ENCODE measurements around the gene STRADB.
"Not testable (repeated sequence)": the region's sequence is repeated elsewhere in the genome, so short reads cannot be mapped to it uniquely, and the experiment has no call there.

STRADB gene

DNA sequence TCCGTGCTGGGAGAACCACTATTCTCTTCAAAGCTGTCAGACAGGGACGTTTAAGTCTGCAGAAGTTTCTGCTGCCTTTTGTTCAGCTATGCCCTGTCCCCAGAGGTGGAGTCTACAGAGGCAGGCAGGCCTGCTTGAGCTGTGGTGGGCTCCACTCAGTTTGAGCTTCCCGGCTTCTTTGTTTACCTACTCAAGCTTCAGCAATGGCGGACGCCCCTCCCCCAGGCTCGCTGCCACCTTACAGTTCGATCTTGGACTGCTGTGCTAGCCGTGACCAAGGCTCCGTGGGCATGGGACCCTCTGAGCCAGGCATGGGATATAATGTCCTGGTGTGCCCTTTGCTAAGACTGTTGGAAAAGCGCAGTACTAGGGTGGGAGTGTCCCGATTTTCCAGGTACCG lies 21.2 kb upstream of the STRADB start:
- DNase-seq (ENCODE audit: low read depth): not testable (repeated sequence)

DNA sequence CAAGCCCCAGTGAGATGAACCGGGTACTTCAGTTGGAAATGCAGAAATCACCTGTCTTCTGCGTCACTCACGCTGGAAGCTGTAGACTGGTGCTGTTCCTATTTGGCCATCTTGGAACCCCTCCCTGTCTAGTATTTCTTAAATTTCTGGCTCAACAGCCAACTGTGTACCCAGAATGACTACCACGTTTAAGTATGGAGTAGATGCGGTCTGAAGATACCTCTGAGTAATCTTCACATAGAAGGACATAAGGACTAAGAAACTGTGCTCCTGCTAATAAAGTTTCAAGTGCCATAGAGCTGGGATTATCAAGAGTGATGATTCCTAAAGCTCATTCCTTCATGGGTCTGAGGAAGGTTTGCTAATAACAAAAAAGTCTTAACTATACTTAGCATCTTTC lies 20.7 kb upstream of the STRADB start:
- no peak for DNase-seq (ENCODE audit: low read depth)

DNA sequence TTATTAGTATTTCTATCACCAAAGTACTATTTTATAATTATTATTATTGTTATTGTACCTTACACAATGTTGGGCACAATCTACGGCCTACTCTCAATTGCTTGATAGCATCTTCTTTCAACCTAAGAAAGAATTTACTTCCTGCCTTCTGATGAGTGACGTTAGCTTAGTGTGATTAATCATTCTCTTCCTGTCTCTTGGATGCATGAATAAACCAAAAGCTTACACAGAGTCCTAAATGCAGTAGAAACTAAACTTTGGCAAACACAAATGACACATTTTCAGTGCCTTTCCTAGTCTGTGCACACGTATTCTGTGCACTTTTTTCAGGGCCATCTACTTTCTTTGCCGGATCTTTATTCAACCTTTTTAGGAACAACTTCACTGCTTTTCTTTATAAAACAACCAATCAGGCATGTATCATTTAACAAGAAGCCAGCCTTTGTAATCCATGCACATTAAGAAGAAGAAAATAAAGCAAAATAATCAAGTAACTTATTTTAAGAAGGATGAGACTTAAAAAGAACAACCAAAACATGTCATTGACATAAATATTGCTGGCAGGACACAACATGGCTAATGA lies 19.4 kb upstream of the STRADB start:
- no peak for DNase-seq (ENCODE audit: low read depth)

DNA sequence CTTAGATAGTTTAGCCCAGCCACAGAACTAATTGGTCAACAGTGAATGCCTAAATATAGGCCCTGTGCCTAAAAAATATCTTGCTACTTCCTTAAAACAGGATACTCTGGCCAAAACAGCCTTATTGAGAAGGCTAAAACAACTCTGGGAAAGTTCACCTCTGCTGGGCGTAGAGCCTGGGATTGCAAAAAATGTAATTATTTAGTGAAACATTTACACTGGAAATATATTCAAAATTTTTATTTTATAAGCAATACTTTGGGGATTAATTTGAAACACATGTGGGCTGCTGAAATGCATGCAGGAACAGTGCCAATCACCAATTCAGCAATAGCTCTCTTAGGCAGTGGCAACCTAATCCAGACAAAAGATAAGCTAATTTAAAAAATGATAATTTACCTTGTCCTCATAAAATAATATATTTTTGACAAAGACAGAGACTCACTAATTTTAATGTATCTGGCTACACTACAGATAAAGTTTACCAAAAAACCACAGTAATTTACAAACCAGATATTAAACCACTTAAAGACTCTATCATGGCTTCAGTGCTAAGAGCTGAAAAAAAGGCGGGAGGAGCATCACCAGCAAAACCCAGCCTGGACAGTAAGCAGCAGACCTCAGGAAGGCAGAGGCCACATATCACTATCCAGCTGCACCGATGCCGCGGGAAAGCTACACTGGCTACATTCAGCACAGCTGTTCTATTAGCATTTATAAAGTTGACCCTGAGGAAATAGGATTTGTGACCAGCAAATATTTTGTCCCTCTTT lies 18.7 kb upstream of the STRADB start:
- no peak for DNase-seq (ENCODE audit: low read depth)

DNA sequence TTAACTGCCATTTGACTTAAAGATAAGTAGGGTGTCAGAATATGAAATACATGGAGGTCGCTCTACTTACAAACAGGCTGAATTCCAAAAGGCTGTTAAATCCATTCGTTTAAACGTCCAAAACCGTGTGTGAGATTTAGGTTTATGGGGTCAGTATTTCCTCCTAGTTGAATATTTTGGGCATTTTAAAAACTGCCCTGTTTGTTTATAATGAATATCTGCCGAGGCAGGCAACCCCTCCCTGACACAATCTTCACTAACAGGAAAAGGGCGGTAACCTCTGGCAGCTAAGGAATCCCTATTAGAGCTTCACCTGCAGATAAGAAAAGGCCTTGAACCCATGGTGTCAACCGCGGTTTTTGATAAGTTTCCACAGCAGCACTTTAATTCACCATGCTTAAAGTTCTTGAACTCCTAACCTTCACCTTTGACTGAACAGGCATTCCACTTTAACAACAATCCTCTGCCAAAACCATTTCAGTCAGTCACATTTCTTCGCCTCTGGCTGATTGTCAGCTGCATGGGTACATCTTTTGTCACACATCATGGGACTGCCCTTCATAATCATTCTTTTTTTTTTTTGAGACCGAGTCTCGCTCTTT lies 18.0 kb upstream of the STRADB start:
- no peak for DNase-seq (ENCODE audit: low read depth)

DNA sequence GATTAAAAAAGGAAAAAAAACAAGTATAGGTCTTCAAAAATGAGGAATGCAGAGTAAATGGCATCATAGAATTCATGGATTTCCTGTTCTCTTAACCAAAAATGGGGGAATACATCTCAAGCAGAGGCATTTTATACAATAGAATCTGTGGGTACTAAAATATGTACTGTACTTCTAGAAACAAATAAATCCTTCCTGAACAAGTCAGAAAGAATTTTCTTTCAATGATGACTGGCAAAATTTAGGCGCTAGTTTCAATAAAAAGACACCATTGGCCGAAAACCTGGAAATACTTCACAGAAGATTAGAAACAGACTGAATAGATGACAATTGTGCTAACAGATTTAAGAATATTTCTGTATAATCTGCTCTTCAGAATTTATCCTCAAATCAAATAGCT lies 15.4 kb upstream of the STRADB start:
- no peak for DNase-seq (ENCODE audit: low read depth)

DNA sequence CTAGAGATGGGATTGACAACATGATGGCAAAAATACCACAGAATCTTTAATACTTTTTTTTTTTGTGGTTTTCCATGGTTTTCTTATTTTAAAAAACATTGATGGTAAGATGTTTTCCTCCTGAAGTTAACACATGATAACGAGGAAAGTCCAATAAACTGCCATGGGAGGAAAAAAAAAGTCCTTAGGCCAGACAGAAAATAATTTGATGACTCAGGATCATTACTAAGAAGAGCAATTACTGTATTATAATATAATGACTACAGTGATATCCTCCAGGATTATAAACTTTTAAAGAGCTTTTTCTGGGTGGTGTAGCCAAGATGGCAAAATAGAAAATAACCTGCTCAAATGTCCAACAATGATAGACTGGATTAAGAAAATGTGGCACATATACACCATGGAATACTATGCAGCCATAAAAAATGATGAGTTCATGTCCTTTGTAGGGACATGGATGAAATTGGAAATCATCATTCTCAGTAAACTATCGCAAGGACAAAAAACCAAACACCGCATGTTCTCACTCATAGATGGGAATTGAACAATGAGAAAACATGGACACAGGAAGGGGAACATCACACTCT lies 12.1 kb upstream of the STRADB start:
- DNase-seq (ENCODE audit: low read depth): not testable (repeated sequence)

DNA sequence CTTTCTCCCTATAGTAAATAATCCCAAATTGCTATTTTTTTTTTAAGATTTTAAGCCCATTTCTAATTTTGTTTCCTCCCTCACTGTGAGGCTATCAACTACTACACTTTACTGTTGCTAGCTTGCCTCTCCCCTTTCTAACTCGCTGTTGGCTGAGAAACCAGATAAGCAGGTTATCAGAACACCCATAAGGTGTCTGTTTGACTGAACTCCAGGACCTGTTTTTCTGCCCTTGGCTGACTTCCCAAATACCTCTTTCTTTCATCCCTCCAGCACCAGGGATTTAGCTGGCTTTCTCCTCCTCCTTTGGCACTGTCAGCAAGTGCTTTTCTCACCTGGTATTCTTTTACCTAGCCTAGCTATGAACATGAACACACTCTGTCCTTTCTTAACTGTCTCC lies 11.4 kb upstream of the STRADB start:
- no peak for DNase-seq (ENCODE audit: low read depth)

DNA sequence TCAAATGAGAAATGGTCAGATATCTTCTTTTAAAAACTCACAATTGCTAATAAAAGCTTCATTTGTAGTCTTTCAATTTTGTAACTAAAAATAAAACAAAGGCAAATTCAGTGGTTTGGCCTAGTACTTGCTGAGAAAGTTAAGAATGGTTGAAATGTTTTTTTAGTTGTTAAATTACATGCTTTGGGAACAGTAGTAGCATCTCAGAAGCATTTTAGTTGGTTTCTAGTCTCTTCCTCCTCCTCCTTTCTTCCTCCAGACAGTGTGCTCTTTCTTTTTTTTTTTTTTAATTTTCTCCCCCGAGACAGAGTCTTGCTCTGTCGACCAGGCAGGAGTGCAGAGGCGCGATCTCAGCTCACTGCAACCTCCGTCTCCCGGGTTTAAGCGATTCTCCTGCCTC lies 10.1 kb upstream of the STRADB start:
- no peak for DNase-seq (ENCODE audit: low read depth)

DNA sequence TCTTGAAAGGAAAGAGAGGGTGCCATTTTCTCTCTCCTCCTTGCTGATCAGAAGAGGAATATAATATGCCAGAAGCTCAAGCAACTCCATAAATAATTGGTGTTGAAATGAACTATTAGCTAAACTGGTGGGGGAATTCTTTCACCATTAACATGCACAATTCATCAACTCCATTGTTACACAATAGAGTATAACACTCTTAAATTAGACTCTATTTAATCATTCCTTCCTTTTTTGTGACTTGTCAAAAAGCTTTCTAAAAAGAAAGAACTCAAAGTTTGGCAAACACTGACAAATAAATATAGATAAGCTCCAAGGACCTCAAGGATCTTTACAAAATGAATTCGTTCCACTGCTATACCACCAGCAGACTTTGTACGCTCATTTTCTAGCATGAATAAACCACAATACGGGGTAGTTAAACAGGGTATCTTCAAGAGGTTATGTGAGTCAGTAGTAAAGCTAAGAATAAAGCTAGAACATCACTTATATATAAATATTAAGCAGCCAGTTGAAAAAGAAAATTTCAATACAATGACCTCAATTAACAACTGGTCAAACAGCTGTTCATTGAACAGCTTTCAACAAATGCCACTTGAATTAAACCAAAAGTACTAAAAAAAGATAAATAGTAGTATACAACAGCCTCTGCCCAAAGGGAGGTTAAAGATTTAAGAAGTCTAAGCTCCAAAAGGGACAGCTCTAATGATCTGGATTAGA lies 6.6 kb upstream of the STRADB start:
- no peak for DNase-seq (ENCODE audit: low read depth)

DNA sequence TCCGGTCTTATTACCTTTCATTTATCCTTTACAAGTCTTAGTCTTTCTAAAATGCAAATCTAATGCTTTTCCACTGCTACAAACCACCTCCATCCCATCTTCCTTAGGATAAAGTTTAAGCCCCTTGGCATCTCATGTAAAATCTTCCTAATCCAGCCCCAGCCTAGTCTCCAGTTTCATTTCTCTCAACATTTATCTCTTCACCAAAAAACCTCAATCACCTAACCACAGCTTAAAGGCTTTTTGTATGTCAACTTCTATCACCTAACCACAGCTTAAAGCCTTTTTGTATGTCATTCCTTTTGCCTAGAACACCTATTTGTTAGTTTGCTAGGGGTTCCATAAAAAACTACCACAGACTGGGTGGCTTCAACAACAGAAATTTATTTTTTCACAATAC lies 4.5 kb upstream of the STRADB start:
- no peak for DNase-seq (ENCODE audit: low read depth)

DNA sequence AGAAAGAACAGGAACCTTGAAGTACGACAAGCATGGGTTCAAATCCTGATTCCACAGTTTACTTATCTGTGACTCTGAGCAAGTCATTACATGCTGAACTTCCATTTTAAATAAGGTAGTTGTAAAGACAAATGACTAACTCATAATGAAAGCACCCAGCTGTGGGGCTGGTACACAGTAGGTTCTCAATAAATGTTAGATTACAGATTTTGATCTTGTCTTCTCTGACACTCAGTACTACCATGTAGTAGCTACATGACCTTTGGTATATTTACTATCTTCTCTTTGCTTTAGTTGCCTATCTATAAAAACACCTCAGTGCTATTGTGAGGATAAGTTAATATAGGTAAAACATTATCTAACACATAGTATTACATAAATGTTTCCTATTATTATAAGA lies 3.5 kb upstream of the STRADB start:
- DNase-seq (ENCODE audit: low read depth): no peak

DNA sequence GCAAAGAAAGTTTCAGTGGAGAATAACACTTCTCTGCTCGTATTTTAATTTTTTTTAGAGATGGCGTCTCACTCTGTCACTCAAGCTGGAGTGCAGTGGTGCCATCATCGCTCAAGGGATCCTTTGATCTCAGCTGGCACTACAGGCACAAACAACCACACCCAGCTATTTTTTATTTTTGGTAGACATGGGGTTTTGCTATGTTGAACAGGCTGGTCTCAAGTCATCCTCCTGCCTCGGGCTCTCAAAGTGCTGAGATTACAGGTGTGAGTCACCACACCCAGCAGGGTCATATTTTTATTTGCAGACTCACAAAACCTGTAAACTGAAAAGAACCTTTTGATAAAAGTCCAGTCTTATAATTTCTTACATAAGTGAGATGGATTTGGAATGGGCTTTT lies 2.8 kb upstream of the STRADB start:
- peak; percentile 4 for DNase-seq (ENCODE audit: low read depth)

DNA sequence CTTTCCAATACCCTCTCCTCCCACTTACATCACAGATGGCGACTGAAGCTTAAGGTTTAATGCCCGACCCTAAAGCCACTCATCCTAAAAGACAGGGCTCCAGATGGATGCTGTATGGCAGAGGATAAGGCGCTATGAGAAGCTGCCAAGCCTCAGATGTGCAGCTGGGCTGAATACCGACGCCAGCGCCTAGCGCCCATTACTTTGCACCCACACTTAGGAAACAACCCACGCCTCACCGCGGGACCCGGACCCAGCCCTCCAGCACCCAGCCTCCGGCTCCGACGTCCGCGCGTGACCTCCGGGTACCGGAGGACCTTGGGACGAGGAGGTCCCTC lies 617 bp upstream of the STRADB start:
- DNase-seq (ENCODE audit: low read depth): no peak

DNA sequence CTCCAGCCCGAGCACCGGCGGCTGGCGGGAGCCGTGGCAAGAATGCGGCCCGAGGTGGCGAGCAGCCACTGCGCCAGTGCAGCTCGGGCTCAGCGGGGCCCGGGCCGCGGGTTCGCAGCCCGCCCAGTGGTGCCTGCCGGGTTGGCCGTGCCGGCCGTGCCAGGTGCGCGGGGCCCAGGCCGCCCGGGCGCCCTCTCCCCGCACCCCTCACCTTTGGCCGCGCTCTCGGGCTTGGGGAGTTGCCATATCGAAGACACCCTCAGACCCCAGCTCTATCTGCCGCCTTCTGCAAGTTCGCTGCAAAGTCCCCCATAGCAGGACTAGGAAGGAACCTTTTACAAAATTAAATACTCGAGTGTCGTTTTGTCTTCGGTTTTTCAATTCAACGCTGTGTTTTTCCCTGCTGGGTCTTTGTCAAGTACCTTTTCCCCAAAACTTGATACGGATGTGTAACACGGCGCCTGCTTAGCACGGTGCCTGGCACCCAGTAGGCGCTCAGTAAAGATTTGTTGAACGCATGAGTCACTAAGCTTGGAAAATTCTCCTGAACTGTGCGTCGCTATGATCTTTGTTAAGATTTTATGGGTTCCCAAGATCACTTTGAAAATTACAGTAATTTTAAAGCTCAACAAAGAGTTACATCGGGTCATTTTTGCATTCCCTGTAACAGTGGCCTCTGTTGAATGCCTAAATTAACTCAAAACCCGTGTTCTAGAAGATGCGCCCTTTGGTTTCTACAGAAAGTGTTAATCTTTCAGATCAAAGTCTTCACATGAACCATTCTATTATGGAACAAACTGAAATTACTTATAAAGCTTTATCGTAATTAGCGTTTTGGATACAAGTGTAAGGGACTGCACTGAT lies 750 bp downstream of the STRADB start:
- no peak for DNase-seq (ENCODE audit: low read depth)

DNA sequence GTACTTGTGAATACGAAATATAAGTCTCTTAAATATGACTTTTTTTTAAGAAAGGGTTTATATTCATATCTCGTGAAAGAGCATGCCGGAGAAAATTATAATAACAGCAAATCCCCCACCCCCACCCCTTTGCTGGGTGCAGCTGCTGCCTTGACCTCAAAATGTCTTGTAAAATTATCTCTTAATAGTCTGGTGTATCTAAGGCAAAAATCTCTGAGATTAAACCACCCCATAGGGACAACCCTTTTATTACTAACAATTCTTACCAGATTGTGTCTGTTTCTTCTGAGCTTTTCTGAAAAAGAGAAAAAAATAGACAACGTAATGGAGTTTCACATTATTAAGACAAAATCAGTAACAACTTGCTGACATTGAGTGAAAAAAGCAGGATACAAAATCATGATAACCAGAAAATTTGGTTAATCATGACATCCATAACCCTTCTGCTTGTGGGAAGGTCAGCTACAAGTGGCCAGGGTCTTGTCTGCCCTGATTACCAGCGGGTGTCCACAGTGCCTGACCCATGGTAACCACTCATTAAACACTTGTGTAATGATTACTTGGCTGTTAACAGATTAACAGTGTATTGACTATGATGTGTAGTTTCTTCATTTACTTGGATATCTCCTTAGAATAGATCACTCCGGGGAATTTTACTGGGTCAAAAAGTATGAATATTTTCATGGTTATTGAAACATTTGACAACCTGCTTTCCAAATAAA lies 1.5 kb downstream of the STRADB start:
- no peak for DNase-seq (ENCODE audit: low read depth)

DNA sequence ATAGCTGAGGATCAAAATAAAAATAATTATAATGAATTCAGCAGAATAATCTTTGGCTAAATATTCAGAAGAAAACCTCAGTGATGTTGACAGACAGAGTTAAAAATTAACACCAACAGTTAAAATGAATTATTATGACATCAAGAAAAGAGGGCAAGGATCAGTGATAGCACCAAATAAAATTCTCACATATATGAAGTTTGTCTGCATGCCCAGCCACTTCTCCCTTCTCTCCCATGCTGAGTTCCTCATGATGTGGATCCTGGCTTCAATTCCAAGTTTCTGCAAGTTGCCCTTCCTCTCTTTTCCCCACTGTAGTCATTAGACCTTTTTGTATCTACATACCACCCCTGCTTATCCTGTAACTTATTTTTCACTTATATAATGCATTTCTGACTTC lies 6.8 kb downstream of the STRADB start:
- DNase-seq (ENCODE audit: low read depth): no peak

DNA sequence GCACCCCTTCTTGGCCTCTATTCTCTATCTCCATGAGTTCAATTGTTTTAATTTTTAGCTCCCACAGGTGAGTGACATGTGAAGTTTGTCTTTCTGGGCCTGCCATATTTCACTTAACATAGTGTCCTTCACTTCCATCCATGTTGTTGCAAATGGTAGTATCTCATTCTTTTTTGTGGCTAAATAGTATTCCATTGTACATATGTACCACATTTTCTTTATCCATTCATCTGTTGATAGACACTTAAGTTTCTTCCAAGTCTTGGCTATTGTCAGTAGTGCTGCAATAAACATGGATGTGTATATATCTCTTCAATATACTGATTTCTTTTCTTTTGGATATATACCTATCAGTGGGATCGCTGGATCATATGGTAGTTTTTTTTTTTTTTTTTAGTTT lies 9.0 kb downstream of the STRADB start:
- DNase-seq (ENCODE audit: low read depth): no peak

DNA sequence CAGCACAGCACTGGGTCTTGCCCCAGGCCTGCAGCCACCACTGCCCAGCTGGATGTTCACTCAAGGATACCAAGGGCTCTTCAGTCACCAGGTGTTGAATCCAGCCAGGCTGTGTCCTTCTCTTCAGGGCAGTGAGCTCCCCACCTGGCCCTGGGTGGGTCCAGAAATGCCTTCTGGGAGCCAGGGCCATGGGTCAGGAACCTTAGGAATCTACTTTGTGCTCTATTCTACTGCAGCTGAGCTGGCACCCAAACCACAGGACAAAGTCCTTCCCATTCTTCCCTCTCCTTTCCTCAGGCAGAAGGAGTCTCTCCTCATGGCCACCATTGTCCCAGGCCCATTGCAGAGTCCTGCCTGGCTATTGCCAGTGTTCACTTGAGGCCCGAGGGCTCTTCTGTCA lies 13.0 kb downstream of the STRADB start:
- no peak for DNase-seq (ENCODE audit: low read depth)

DNA sequence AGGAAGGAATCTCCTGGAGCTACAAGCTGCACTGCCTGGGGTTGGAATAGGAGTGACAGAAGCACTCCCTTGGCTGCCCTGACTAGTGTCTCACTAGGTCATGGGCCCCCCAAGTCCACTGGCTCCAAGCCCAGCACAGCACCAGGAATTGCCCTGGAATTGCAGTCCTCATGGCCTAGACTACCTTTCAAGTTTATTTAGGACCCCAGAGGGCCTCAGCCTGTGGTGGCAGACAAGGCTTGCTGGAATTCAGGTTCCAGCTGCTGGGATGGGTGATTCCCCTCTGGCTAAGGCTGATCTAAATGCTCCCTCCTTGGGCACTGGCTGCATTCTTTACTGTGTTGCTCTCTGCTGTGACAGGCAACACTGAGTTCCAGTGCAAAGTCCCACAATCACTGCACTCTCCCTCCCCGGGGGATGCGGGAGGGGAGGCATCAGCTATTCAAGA lies 14.0 kb downstream of the STRADB start:
- DNase-seq (ENCODE audit: low read depth): no peak

DNA sequence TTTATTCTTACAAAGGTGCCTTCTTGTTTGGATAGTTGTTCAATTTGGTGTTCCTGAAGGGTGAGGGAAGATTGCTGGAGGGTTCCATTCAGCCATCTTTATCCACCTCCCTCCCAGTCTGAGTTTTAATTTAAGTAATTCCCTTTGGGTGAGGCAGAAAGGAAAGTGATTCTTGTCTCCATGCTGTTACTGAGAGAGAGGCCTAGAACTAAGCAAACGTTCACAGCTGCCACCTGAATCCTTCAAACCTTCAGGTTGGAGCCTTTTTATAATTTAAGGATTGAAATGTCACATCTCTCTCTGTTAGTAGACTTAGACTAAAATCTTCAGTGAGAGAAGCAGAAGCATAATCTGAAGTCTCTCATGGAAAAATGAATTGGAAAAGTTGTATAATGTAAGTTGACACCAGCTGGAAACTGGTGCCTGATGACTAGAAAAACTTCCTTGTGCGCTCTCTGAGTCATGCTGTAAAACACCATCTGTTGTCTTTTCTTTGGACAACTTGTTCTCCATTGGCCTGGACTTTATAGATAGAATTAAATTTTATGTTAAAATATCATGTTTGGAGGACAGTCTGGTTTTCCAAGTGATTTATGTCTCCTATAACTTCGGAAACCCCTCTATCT lies 14.6 kb downstream of the STRADB start:
- no peak for DNase-seq (ENCODE audit: low read depth)

Data from stimulated activated CD8-positive, alpha-beta memory T cell treated with anti-CD3 and anti-CD28 coated beads, Interleukin-12 subunit alpha, Interleukin-12 subunit beta, amount 100 ng/mL, for 1 hour (primary cell).